Astrocyte (in vitro differentiated cells and primary cell): Measurements from ENCODE around the gene AGO4. TPM values are rescaled to one million over a fixed set of nuclear protein-coding genes. Genes with fewer than 3 reads are reported as not detected.

Experiments
- DNase-seq: peaks from one replicate; pipeline ENCODE4 v3.0.0-alpha.2; 2010; ENCODE audit warnings: low read depth
- FAIRE-seq: peaks from 2 replicates; lab custom pipeline; 2011; peaks lifted over from hg19 to GRCh38; lab: Jason Lieb, UNC
- H2AFZ ChIP-seq: 2 replicates; pipeline ENCODE4 v1.6.0; 2012; ENCODE audit warnings: low read depth, low read length, inconsistent platforms
- H3K27ac ChIP-seq: 2 replicates; pipeline ENCODE4 v1.5.1; 2011; ENCODE audit warnings: low read depth, low read length, inconsistent platforms
- H3K27me3 ChIP-seq: 2 replicates; pipeline ENCODE4 v1.6.0; 2011; ENCODE audit warnings: low read length, inconsistent platforms; ENCODE audit not compliant: insufficient read depth
- H3K36me3 ChIP-seq: 2 replicates; pipeline ENCODE4 v1.5.1; 2011; ENCODE audit warnings: low read length, inconsistent platforms; ENCODE audit not compliant: insufficient read depth
- H3K4me1 ChIP-seq: 2 replicates; pipeline ENCODE4 v1.5.1; 2011; ENCODE audit warnings: low read length, inconsistent platforms; ENCODE audit not compliant: insufficient read depth
- H3K4me2 ChIP-seq: 2 replicates; pipeline ENCODE4 v1.6.0; 2012; ENCODE audit warnings: low read length, inconsistent platforms
- H3K4me3 ChIP-seq: 2 replicates; pipeline ENCODE4 v1.5.1; 2011; ENCODE audit warnings: low read depth, mild to moderate bottlenecking, low read length, inconsistent platforms; ENCODE audit not compliant: insufficient read depth
- H3K79me2 ChIP-seq: 2 replicates; pipeline ENCODE4 v1.6.0; 2012; ENCODE audit warnings: mild to moderate bottlenecking, low read length, inconsistent platforms; ENCODE audit not compliant: insufficient read depth
- H3K9ac ChIP-seq: 2 replicates; pipeline ENCODE4 v1.6.0; 2012; ENCODE audit warnings: mild to moderate bottlenecking, low read length, inconsistent platforms
- H3K9me3 ChIP-seq: 2 replicates; pipeline ENCODE4 v1.5.1; 2012; ENCODE audit warnings: low read depth, mild to moderate bottlenecking, low read length, inconsistent platforms; ENCODE audit not compliant: insufficient read depth
- H4K20me1 ChIP-seq: 2 replicates; pipeline ENCODE4 v1.6.0; 2012; ENCODE audit warnings: low read length, inconsistent platforms; ENCODE audit not compliant: insufficient read depth
- H3K27ac Mint-ChIP-seq: one replicate; pipeline ENCODE4 v1.8.0; 2021; ENCODE audit warnings: mild to moderate bottlenecking, mixed read lengths; ENCODE audit not compliant: unreplicated experiment
- H3K27me3 Mint-ChIP-seq: one replicate; pipeline ENCODE4 v1.8.0; 2021; ENCODE audit warnings: low read depth, mixed read lengths; ENCODE audit not compliant: unreplicated experiment
- H3K36me3 Mint-ChIP-seq: one replicate; pipeline ENCODE4 v1.8.0; 2021; ENCODE audit warnings: low read depth, mixed read lengths; ENCODE audit not compliant: unreplicated experiment
- H3K4me1 Mint-ChIP-seq: one replicate; pipeline ENCODE4 v1.8.0; 2021; ENCODE audit warnings: low read depth, mixed read lengths; ENCODE audit not compliant: unreplicated experiment
- H3K4me3 Mint-ChIP-seq: one replicate; pipeline ENCODE4 v1.8.0; 2021; ENCODE audit warnings: mild to moderate bottlenecking, moderate library complexity, mixed read lengths; ENCODE audit not compliant: unreplicated experiment
- H3K9me3 Mint-ChIP-seq: one replicate; pipeline ENCODE4 v1.8.0; 2021; ENCODE audit warnings: mild to moderate bottlenecking, mixed read lengths; ENCODE audit not compliant: unreplicated experiment
- CTCF ChIP-seq: IDR thresholded peaks from 2 replicates; pipeline ENCODE4 v1.5.1; 2011; ENCODE audit warnings: low read depth, mild to moderate bottlenecking, inconsistent platforms, low read length, moderate library complexity; ENCODE audit not compliant: insufficient read depth
- EZH2 ChIP-seq: IDR thresholded peaks from 2 replicates; pipeline ENCODE4 v1.6.1; 2012; ENCODE audit warnings: mild to moderate bottlenecking, low read length, inconsistent platforms; ENCODE audit not compliant: insufficient read depth
- total RNA-seq: library from RNA; stranded (reverse); gene quantifications from 2 replicates; pipeline ENCODE4 v1.2.1, GENCODE V29; 2021

AGO4 gene
- total RNA-seq, 1 donor from 2014 or later = 9.8 TPM

GRCh38 chr1:35885961-35886558 is 78.2 kb downstream of the AGO4 start:
- FAIRE-seq (no peak), DNase-seq (no peak)
- peaks cover 32% of the 10 kb centered on the region for H3K79me2 ChIP-seq
- Mint-ChIP-seq H3K27ac (peak overlapping the region; percentile 88), H3K9me3 (no peaks in the 10 kb centered on the region), H3K4me1 (peaks cover 25% of the 10 kb centered on the region), H3K27me3 (peaks cover 3% of the 10 kb centered on the region), H3K4me3 (peak overlapping the region; percentile 47), H3K36me3 (peaks cover 4% of the 10 kb centered on the region)
- H2AFZ ChIP-seq = no peak overlapping the region
- H3K9me3 ChIP-seq = no peaks in the 10 kb centered on the region
- H3K27ac ChIP-seq = no peak overlapping the region
- no peaks in the 10 kb centered on the region for H3K27me3 ChIP-seq
- no peaks in the 10 kb centered on the region for H3K36me3 ChIP-seq
- H4K20me1 ChIP-seq = peaks cover 38% of the 10 kb centered on the region
- TF ChIP-seq CTCF (no peak), EZH2 (no peak)
- H3K4me2 ChIP-seq = peak overlapping the region; percentile 30
- no peak overlapping the region for H3K9ac ChIP-seq
- peaks cover 11% of the 10 kb centered on the region for H3K4me1 ChIP-seq
- no peak overlapping the region for H3K4me3 ChIP-seq

- Histone ChIP-seq H3K36me3 (no peaks in the 10 kb centered on the region), H3K4me3 (no peak overlapping the region), H3K4me2 (peak overlapping the region; percentile 30), H3K4me1 (peaks cover 11% of the 10 kb centered on the region), H3K27me3 (no peaks in the 10 kb centered on the region), H3K9me3 (no peaks in the 10 kb centered on the region), H2AFZ (no peak overlapping the region), H3K27ac (no peak overlapping the region), H4K20me1 (peaks cover 38% of the 10 kb centered on the region), H3K9ac (no peak overlapping the region), H3K79me2 (peaks cover 32% of the 10 kb centered on the region)
- DNase-seq (peak; percentile 22), FAIRE-seq (no peak)
- H3K27me3 Mint-ChIP-seq = peaks cover 3% of the 10 kb centered on the region
- H3K4me3 Mint-ChIP-seq = peak overlapping the region; percentile 47
- peak overlapping the region; percentile 88 for H3K27ac Mint-ChIP-seq
- H3K36me3 Mint-ChIP-seq = peaks cover 4% of the 10 kb centered on the region
- no peak for TF ChIP-seq EZH2
- TF ChIP-seq CTCF = no peak
- H3K9me3 Mint-ChIP-seq = no peaks in the 10 kb centered on the region
- peaks cover 25% of the 10 kb centered on the region for H3K4me1 Mint-ChIP-seq
Measured at GRCh38 chr1:35886577-35887431, 79.0 kb downstream of the AGO4 start.

GRCh38 chr1:35887508-35887907 is 79.7 kb downstream of the AGO4 start:
- Mint-ChIP-seq H3K9me3 (no peaks in the 10 kb centered on the region), H3K4me1 (peaks cover 25% of the 10 kb centered on the region), H3K27ac (no peak overlapping the region), H3K36me3 (peaks cover 8% of the 10 kb centered on the region), H3K27me3 (no peaks in the 10 kb centered on the region), H3K4me3 (no peak overlapping the region)
- Histone ChIP-seq H3K36me3 (no peaks in the 10 kb centered on the region), H4K20me1 (peaks cover 38% of the 10 kb centered on the region), H3K27me3 (no peaks in the 10 kb centered on the region), H3K4me3 (no peak overlapping the region), H3K9ac (no peak overlapping the region), H3K27ac (no peak overlapping the region), H3K4me2 (no peak overlapping the region), H3K79me2 (peaks cover 32% of the 10 kb centered on the region), H2AFZ (no peak overlapping the region), H3K9me3 (no peaks in the 10 kb centered on the region), H3K4me1 (peaks cover 11% of the 10 kb centered on the region)
- TF ChIP-seq CTCF (no peak), EZH2 (no peak)
- no peak for FAIRE-seq
- no peak for DNase-seq
